Right lobe of liver (tissue), 4 donors: ENCODE measurements around the gene EFEMP1.

Source experiments
- CTCF ChIP-seq, 4 donors: fragments of 200-600 bp in 3 of 4; fragments of 450-650 bp in 1 of 4; IDR thresholded peaks; one replicate each; pipeline versions ENCODE4 v1.5.1 to v1.8.0; 2016 to 2022; ENCODE audit warnings: antibody characterized with exemption in 4 of 4, mild to moderate bottlenecking in 2 of 4
- POLR2A ChIP-seq: fragments of 450-650 bp; IDR thresholded peaks from one replicate; pipeline ENCODE4 v1.6.1; 2017; ENCODE audit warnings: antibody characterized with exemption, mild to moderate bottlenecking
- donor health status: DM: no; HTN: no; CAD: no.
- donor health status: DM: no; HTN: no; CAD: no.
- donor health status: DM: no; HTN: yes; CAD: no.

- TF ChIP-seq CTCF (IDR thresholded peaks at IDR 0.05) (no peak), POLR2A (no peak)
These were observed 77.2 kb downstream of the EFEMP1 start for GRCh38 chr2:55846426-55846825.
